Measurements from ENCODE around the gene FBXL7.

FBXL7 gene

DNA sequence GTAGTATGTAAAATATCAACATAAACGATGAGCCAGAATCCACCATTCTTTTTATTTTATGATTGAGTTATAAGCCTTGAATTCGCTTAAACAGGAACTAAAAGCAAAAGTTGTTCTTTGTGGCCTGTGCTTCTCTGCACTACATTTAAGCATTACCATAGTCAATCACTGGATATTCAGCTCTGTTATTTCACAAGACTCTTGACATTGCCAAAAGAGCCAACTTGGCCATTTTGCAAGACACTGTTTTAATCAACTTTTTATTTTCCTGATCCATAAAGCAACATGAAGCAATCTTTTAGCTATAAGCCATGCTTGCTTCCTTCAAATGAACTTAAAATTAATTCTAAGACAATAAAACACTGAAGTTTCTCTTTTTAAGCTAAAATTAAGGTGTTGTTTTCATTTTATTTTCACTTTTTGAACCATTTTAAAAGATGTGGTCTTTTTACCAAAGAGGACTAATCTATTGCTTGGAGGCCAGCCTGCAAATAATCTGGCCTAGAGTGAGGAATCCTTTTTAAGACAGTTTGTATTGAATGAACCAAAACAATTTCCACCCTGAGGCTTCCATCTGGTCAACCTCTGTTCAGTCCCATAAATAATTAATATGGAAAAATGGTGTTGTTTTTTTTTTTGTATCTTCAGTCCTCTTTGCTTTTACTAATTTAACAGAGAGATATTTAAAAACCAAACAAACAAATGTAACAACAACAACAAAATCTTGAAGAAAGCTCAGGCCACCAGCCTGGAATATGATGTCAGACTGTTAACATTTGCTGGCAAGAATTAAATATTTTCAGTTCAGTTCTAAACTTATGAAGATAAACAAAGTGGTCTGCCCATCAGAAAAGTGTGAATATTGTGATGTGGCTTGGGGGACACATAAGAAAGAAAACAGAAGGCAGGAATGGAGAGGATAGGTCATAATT lies 405.2 kb downstream of the FBXL7 start:
- DNase-seq, result no peak

- no peak for DNase-seq
These were observed 414.7 kb downstream of the FBXL7 start for GRCh38 chr5:15914638-15915037.

GRCh38 chr5:15926586-15926985 lies 426.6 kb downstream of the FBXL7 start:
- no peak for DNase-seq

GRCh38 chr5:15927710-15928380 lies 427.9 kb downstream of the FBXL7 start:
- DNase-seq, result no peak

DNA sequence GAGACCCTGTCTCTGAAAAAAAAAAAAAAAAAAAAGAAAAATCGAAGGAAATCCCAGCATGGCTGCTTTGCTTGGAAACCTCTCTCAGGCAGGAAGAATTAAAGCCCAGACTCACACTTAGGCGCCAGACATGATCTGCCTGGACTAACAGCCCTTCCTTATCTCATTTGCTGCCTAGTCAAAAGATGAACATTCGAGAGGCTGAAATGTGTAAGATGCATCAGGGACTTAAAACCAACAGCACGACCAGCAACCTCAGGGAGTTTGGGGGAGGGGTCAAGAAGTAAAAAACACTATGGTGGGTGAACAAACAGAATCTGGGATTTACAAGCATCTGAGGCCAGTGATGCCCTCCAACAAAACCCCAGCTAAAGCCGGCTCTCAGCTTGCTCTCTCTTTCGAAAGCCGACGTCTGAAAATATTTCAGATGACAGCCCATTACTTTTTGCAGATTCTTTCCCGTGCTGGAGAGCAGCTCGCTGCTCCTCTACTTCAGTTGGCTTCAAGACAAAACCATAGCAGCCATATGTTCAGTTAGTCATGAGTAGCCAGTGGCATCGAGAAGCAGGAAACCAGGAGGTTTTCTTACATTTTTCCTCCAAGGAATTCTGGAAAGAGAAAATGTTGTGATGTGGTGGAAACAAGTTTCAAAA lies 429.8 kb downstream of the FBXL7 start:
- DNase-seq, result peak; percentile 62

GRCh38 chr5:15932066-15932465 lies 432.1 kb downstream of the FBXL7 start:
- no peak for DNase-seq

DNA sequence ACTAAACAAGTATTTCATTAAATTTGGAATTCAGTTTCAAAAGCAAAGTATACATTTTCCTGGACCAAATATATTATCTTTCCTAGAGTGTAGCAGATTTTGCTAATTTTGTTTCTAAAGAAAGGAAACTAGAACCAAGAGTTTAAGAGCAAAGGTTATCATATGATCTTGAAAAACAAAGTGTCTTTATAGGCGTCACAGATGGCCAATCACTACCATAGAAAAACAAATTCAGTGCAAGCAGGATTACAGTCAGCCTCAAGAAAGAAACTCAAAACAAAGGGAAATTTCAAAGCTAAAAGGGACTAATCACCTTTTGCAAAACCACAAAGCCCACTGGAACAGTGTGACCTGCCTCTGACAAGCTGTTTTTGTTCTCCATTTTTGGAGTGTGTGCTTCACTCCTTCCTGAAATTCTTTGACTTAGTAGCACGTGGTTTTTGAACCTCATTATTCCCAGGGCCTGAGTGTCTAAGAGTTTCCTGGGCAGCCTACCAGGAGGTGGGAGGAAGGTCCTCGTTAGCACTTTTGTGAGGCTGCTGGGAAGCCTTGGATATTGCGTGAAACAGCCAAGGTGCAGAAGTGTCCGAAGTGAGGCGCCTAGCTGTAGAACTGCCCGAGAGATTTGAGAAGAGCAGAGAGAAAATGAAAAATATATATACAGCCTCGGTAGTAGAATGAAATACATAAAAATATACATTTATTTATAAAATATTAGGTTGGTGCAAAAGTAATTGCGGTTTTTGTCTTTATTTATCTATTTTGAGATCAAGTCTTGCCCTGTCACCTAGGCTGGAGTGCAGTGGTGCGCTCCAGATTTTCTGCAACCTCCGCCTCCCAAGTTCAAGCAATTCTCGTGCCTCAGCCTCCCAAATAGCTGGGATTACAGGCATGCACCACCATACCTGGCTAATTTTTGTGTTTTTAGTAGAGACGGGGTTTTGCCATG lies 433.6 kb downstream of the FBXL7 start:
- DNase-seq, result peak; percentile 71

DNA sequence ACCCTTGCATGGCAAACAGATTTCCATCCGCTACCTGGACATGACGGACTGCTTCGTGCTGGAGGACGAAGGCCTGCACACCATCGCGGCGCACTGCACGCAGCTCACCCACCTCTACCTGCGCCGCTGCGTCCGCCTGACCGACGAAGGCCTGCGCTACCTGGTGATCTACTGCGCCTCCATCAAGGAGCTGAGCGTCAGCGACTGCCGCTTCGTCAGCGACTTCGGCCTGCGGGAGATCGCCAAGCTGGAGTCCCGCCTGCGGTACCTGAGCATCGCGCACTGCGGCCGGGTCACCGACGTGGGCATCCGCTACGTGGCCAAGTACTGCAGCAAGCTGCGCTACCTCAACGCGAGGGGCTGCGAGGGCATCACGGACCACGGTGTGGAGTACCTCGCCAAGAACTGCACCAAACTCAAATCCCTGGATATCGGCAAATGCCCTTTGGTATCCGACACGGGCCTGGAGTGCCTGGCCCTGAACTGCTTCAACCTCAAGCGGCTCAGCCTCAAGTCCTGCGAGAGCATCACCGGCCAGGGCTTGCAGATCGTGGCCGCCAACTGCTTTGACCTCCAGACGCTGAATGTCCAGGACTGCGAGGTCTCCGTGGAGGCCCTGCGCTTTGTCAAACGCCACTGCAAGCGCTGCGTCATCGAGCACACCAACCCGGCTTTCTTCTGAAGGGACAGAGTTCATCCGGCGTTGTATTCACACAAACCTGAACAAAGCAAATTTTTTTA lies 436.7 kb downstream of the FBXL7 start:
- DNase-seq, result no peak

DNA sequence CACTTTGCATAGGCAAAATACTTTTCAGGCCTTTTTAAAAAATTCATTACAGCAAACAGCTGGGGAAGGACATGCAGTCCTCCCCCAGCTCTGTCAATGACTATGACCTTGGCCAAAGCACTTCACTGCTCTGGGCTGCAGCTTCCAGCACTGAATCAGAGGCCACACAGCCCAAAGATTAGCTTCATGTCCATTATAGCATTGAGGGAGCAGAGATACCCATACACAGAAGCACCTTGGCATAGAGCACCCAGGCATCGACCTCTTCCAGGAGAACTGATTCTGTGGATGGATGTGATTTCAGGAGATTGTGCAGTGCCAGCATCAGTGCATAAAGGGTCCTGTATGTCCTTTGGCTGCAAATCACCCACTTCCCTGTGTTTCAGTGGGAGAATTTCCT lies 437.7 kb downstream of the FBXL7 start:
- DNase-seq, result no peak

GRCh38 chr5:15938186-15938585 lies 438.2 kb downstream of the FBXL7 start:
- DNase-seq, result no peak

DNA sequence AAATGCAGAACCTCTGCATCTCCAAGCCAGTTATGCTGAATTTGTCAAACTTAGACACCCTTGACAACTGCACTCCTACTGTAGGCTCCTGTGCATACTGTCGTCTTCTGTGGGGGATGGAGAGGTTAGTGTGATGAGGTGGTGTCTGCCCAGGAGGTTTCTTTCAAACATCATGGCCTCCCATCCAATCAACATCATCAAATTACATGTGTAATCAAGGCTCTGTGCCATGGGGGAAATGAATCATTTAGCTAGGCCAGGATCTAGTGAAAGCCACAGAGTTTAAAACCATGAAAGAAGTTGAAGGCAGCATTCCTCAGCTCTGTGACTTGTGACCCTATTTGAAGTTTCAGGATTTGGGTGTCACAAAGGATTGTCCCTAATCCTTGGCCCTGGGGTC lies 439.0 kb downstream of the FBXL7 start:
- no peak for DNase-seq

DNA sequence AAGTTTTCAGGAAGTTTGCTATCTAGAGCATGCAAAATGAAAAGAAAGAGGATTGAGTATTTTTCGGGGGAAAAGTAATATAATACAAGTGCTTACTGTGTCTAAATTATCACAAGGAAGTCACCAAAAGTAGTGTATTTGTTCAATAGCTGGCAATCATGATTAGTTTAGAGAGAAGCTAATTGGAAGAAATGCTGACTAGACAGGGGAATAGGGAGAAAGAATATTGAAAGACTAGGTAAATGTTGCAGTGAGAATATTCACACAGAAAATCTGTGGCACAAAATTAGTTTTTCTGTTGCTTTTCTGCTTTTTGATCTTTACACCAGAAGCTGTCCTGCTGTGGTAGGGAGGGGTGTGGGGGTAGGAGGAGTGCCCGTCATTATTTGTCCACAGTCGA lies 440.9 kb downstream of the FBXL7 start:
- no peak for DNase-seq

DNA sequence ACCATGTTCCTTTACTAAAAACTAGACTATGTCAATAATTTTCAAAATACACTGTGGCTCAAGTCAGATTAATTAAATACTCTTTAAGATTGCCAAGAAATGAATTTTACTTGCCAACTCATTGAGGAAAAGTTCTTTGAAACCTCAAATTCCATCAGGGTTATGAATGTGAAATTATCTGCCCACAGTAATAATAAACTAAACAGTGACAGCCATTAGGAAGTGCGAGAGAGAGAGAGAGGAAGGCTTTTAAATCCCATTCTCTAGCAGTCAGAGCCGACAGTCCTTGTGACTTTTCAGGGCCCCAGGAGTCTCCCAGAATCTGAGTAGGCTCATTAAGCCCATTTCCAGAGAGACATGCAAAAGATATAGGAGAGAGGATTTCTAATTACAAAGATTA lies 443.5 kb downstream of the FBXL7 start:
- no peak for DNase-seq

- DNase-seq, result no peak
These were observed 446.0 kb downstream of the FBXL7 start for GRCh38 chr5:15946026-15946425.

DNA sequence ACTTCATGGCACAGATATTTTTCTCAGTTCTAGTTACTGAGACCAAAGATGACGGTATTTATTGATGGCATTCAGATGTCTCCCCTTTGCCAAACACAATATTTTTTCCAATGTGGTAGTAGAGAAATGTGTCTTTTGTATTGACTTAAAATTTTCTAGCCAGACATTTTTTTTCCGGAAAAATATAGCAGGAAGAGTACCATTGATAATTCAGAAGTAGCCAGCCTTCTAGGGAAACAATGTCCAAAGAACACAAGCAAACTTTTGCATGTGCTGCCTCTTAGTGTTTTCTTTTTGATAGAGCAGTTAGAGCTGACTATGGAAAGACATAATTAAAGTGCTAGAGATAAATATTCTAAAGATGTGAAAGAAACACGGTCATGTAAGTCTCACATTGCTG lies 448.2 kb downstream of the FBXL7 start:
- DNase-seq, result no peak

DNA sequence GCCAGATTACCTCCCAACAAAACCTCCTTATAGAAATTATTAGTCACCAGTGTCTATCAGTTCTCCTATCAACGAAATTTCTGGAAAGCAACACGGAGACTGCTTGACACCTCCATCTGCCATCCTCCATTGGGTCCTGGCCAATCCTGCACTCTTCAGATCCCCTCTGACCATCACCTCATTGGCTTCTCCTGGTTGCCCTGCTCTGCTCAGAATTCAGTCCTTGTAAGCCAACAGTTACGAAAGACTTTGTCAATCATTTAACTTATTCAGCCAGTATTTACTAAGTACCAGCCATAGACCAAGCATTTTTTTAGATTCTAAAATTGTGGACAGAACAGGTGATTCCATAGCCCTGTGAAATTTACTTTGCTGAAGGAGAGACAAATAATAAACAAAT lies 451.1 kb downstream of the FBXL7 start:
- no peak for DNase-seq

GRCh38 chr5:15951550-15951949 lies 451.6 kb downstream of the FBXL7 start:
- DNase-seq, result no peak

- DNase-seq, result no peak
These were observed 456.6 kb downstream of the FBXL7 start for GRCh38 chr5:15956622-15957021.

DNA sequence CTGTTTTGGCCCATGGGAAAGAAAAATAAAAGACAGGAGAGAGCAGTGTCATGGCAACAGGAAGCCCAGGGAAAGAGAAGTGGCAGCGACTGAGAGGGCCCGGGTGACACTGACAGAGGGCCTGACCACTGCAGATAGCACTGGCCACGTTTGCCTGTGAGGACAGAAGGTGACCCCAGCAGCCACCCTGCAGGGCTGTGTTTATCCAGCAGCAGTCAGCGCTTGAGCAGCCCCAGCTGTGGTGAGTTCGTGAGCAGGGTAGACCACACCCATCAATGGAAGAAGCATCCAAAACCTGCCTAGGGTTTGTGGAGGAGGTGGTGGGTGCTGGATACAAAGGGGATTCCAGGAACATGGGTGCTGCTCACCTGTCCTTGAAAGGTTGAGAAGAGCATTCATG lies 457.1 kb downstream of the FBXL7 start:
- no peak for DNase-seq

DNA sequence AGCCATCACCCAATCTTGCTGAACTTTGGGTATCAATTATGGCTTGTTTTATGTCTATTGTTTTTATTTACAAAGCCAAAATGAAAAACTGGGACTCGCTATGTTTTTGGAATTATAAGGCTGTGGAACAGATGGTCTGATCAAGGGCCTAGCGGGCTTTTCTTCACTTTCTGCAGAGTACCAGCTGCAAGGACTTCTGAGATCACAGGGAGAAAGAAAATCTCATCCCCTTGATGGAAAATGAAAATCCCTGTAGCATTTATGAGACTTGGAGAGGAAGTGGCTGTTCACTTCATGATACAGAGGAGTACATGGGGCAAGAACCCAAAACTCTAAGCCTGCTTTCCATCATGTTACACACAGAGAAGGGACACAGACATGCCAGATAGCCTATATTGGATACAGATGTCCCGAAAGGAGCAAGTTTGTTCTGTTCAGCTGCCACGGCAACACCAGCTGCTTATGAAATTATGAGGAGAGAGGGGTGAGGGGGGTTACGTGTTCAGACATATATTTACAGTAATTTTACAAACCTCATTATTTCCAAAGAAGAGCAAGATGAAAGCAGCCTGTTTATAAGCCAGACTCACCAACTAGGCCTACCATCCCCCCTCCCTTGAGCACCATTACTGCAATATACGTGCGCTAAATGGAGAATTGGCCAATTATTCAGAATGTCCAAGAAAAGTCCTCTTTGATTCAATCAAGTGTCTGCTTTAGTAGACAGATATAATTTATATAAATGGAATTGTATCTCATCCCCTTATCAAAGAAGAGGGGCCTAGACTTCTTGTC lies 459.6 kb downstream of the FBXL7 start:
- peak; percentile 64 for DNase-seq

- no peak for DNase-seq
These were observed 466.2 kb downstream of the FBXL7 start for GRCh38 chr5:15966066-15966640.

Measured in DMS 273 treated with DMSO at 0.1 percent for 48 hours (cell line).